Peyer's patch (tissue), 4 donors: ENCODE measurements around the gene PDAP1. TPM values are rescaled to one million over a fixed set of nuclear protein-coding genes. Genes with fewer than 3 reads are reported as not detected.

Source experiments
- DNase-seq, 3 donors: peaks; one replicate each; pipeline ENCODE4 v3.0.0-alpha.2; 2017 to 2019
- H3K27ac ChIP-seq, 4 donors: fragments of 200-600 bp; sonication (generic); one replicate each; pipeline ENCODE4 v1.5.1; 2016 to 2019
- H3K27me3 ChIP-seq, 2 donors: fragments of 200-600 bp; sonication (generic); one replicate each; pipeline ENCODE4 v1.5.1; 2019
- H3K36me3 ChIP-seq, 3 donors: fragments of 200-600 bp; sonication (generic); one replicate each; pipeline ENCODE4 v1.5.1; 2016 to 2019
- H3K4me1 ChIP-seq, 4 donors: fragments of 200-600 bp; sonication (generic); one replicate each; pipeline ENCODE4 v1.5.1; 2016 to 2019
- H3K4me3 ChIP-seq, 4 donors: fragments of 200-600 bp; sonication (generic); 1 replicate in 3 of 4; 2 replicates in 1 of 4; pipeline ENCODE4 v1.5.1; 2016 to 2019; ENCODE audit warnings: mild to moderate bottlenecking in 1 of 4
- H3K9me3 ChIP-seq, 4 donors: fragments of 200-600 bp; sonication (generic); one replicate each; pipeline ENCODE4 v1.5.1; 2016 to 2019; ENCODE audit warnings: mild to moderate bottlenecking in 1 of 4
- POLR2A ChIP-seq, 2 donors: fragments of 450-650 bp; IDR thresholded peaks; one replicate each; pipeline ENCODE4 v1.5.1; 2017; ENCODE audit warnings: antibody characterized with exemption in 2 of 2, mild to moderate bottlenecking in 2 of 2, moderate library complexity in 2 of 2
- total RNA-seq, 4 donors: library from RNA; depleted of rRNA; stranded (reverse); fragments of >200 nt; gene quantifications; one replicate each; pipeline ENCODE4 v1.1.0, GENCODE V29; 2016
- TF ChIP-seq, protein P1 (sequence below), 6 experiments: fragments of 450-650 bp in 4 of 6; fragments of 200-600 bp in 2 of 6; sonication (generic) in 1 of 6; IDR thresholded peaks; one replicate each; pipeline ENCODE4 v1.5.1; 2017 to 2019; ENCODE audit warnings: antibody characterized with exemption in 6 of 6, mild to moderate bottlenecking in 3 of 6, moderate library complexity in 1 of 6

PDAP1 gene
- total RNA-seq, 4 donors from 2014 or later, result 32.4 to 52.0 (median 40.6) TPM

DNA sequence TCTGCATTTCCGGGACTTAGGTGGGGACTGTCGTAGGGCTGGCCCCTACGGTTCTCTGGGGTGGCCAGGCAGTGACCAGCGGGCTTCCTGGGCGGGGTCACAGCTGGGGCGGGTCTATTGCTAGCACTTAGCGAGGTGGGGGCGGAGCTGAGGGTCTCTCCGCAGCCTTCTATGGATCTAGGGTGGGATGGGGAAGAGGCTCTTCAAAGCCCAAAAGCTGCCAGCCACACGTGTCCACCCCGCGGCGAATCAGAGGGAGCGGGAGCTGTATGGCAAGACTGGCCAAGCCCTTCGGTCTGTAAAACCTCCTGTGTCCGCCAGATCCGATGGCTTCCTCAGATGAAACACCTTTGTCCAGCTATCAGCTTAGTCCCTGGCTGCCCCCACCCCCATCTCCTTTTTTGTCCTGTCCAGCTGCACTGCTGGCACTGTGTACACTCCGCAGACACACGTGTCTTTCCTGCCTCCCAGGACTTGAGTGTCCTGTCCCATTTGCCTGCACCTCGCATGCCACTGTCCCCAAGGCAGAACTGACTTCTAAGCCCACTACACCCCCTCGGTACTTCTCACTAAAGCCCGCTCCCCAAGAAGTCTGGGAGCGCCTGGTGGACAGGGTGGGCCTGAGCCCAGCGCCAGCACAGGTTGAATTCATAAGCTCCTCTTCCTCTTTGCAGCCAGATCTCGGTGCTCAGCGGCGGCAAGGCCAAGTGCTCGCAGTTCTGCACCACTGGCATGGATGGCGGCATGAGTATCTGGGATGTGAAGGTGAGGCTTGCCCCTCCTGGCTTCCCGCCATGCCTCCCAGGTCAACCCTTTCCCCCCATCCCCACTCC, 14.8 kb downstream of the PDAP1 start:
- peaks cover 0 to 81% (median 0%) of the 10 kb centered on the region in 3 donors for H3K36me3 ChIP-seq
- peak overlapping the region; percentile 59 to 80 (median 65) for H3K27ac ChIP-seq
- DNase-seq, result peak in 1 of 3 donors; percentile 36
- TF ChIP-seq, protein P1, sequence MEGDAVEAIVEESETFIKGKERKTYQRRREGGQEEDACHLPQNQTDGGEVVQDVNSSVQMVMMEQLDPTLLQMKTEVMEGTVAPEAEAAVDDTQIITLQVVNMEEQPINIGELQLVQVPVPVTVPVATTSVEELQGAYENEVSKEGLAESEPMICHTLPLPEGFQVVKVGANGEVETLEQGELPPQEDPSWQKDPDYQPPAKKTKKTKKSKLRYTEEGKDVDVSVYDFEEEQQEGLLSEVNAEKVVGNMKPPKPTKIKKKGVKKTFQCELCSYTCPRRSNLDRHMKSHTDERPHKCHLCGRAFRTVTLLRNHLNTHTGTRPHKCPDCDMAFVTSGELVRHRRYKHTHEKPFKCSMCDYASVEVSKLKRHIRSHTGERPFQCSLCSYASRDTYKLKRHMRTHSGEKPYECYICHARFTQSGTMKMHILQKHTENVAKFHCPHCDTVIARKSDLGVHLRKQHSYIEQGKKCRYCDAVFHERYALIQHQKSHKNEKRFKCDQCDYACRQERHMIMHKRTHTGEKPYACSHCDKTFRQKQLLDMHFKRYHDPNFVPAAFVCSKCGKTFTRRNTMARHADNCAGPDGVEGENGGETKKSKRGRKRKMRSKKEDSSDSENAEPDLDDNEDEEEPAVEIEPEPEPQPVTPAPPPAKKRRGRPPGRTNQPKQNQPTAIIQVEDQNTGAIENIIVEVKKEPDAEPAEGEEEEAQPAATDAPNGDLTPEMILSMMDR (IDR thresholded peaks at IDR 0.05), result no peak
- TF ChIP-seq POLR2A (IDR thresholded peaks at IDR 0.05), result no peak
- H3K4me3 ChIP-seq, result peak overlapping the region; percentile 46 to 59 (median 50)
- H3K9me3 ChIP-seq, result no peaks in the 10 kb centered on the region
- H3K27me3 ChIP-seq, result no peaks in the 10 kb centered on the region
- H3K4me1 ChIP-seq, result peaks cover 0 to 27% (median 15%) of the 10 kb centered on the region in 4 donors

DNA sequence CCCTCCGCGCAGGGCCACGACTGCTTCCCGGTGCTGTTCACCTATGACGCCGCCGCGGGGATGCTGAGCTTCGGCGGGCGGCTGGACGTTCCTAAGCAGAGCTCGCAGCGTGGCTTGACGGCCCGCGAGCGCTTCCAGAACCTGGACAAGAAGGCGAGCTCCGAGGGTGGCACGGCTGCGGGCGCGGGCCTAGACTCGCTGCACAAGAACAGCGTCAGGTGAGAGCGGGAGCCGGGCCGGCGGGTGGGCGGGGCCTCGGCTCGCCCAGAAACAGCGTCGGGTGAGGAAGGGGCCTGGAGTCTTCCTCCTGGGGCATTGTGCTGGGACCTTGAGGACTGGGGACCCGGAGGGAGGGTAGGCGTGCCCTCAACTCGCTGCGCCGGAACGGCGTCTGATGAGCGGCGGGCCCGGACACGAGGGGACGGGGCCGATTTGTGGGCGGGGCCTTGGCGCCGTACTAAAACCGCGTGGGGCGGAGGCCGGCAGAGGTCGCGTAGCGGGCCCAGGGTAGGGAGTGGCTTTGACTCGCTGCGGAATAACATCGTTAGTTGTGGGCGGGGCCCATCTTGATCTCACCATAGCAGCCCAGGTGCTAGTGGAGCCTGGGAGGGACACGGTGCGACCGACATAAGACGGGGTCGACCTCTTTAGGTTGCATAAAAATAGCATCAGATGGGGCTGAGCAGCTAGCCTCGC, 15.6 kb downstream of the PDAP1 start:
- TF ChIP-seq POLR2A (IDR thresholded peaks at IDR 0.05), result peak in 1 of 2 donors; percentile 27
- TF ChIP-seq, protein P1 (IDR thresholded peaks at IDR 0.05), result no peak
- H3K4me1 ChIP-seq, result peaks cover 0 to 27% (median 15%) of the 10 kb centered on the region in 4 donors
- H3K9me3 ChIP-seq, result no peaks in the 10 kb centered on the region
- peak; percentile 88 to 95 (median 91) for DNase-seq
- H3K4me3 ChIP-seq, result peak overlapping the region; percentile 46 to 59 (median 50)
- peak overlapping the region; percentile 59 to 80 (median 65) for H3K27ac ChIP-seq
- H3K36me3 ChIP-seq, result peaks cover 0 to 81% (median 0%) of the 10 kb centered on the region in 3 donors
- no peaks in the 10 kb centered on the region for H3K27me3 ChIP-seq

DNA sequence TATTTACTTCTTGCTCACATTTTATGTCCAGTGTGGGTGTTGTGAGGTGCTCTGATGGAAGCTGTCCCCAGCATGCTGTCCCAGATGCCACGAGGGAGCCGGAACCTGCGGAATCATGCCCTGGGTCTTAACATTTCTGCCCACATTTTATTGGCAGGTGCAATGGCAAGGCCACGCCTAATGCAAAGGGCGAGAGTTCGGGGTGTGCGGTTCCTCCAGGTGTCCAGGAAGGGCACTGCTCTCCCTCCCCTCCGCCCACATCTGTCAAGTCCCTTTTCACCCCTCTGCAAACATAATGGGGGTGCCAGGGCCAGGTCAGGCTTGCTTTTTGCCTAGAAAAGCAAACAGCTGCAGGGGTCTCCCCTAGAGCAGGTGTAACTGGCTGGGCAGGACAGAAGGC, 16.4 kb downstream of the PDAP1 start:
- peak in 2 of 3 donors; percentile 64 to 69 for DNase-seq
- no peak for TF ChIP-seq POLR2A (IDR thresholded peaks at IDR 0.05)
- TF ChIP-seq, protein P1 (IDR thresholded peaks at IDR 0.05), result no peak
- no peaks in the 10 kb centered on the region for H3K9me3 ChIP-seq
- H3K27ac ChIP-seq, result peak overlapping the region; percentile 59 to 80 (median 65)
- H3K4me1 ChIP-seq, result peaks cover 0 to 27% (median 15%) of the 10 kb centered on the region in 4 donors
- peak overlapping the region; percentile 46 to 59 (median 50) for H3K4me3 ChIP-seq
- H3K36me3 ChIP-seq, result peaks cover 0 to 80% (median 0%) of the 10 kb centered on the region in 3 donors
- H3K27me3 ChIP-seq, result no peaks in the 10 kb centered on the region

DNA sequence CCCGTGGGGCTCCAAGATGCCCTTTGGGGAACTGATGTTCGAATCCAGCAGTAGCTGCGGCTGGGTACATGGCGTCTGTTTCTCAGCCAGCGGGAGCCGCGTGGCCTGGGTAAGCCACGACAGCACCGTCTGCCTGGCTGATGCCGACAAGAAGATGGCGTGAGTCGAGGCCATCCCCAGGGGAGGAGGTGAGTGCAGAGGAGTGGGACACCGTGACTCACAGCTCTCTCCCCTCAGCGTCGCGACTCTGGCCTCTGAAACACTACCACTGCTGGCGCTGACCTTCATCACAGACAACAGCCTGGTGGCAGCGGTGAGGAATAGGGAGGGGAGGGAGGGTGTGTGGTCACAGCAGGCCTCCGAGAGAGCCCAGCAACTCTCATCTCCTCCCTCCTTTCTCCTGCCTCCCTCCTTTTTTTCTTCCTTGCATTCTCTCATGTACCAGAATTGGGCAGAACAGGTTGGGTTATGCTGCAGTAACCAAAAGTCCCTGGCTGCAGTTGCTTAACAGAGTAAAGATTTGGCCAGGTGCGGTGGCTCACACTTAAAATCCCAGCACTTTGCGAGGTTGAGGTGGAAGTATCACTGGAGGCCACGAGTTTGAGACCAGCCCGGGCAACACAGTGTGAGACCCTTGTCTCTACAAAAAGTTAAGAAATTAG, 17.3 kb downstream of the PDAP1 start:
- no peak for DNase-seq
- Histone ChIP-seq H3K9me3 (no peaks in the 10 kb centered on the region), H3K36me3 (peaks cover 0 to 80% (median 0%) of the 10 kb centered on the region in 3 donors), H3K27ac (no peak overlapping the region), H3K4me3 (no peak overlapping the region), H3K27me3 (no peaks in the 10 kb centered on the region), H3K4me1 (peaks cover 0 to 27% (median 15%) of the 10 kb centered on the region in 4 donors)
- no peak for TF ChIP-seq POLR2A (IDR thresholded peaks at IDR 0.05)
- TF ChIP-seq, protein P1 (IDR thresholded peaks at IDR 0.05), result no peak

DNA sequence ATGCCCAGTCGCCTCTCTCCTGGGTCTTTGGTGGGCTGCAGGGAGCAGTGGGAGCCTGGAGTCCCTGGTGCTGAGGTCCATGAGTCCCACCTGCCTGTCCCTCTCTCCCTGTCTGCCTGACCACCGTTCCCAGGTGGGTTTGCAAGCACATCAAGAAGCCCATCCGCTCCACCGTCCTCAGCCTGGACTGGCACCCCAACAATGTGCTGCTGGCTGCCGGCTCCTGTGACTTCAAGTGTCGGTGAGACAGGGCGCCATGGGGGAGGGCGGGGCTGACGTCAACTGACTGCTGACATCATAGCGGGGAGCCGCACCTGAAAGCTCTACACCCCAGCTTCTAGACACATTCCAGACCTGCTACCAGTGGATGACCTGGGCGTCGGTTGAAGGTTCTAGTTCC, 18.6 kb downstream of the PDAP1 start:
- H3K9me3 ChIP-seq, result no peaks in the 10 kb centered on the region
- TF ChIP-seq, protein P1 (IDR thresholded peaks at IDR 0.05), result no peak
- TF ChIP-seq POLR2A (IDR thresholded peaks at IDR 0.05), result no peak
- no peak for DNase-seq
- H3K36me3 ChIP-seq, result peaks cover 0 to 78% (median 0%) of the 10 kb centered on the region in 3 donors
- H3K4me1 ChIP-seq, result peaks cover 0 to 27% (median 15%) of the 10 kb centered on the region in 4 donors
- H3K27me3 ChIP-seq, result no peaks in the 10 kb centered on the region
- H3K4me3 ChIP-seq, result no peak overlapping the region
- H3K27ac ChIP-seq, result no peak overlapping the region
